Measurements from ENCODE around the gene GLIPR2. TPM values are rescaled to one million over a fixed set of nuclear protein-coding genes. Genes with fewer than 3 reads are reported as not detected.

The GLIPR2 gene
- total and polyA plus RNA-seq, 2 of the 13 experiments (the other 11 are each of a cell fraction or from before 2014, with no cell fraction given) = 0.08 to 0.42 TPM

DNA sequence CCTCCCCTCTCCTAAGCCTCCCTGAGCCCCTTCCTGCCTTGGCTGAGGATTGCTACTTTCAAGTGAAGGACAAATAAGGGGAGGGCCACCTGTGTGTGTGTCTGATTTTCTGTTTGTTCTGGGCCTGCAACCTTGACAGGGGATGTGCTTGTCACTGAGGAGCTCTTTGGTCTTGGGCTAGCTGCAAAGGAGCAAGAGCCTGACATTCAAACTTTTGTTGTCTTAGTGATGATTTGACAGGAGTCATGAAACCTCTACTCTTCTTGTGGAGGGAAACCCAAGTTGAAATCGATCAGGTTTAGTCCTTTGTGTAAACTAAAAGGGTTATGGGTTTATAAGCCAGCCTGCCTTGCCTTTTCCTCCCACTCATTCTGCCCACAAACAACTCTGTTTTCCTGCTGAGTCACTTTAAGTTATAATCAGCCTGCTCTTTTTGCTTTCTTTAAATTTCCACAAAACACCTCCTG is 71.0 kb downstream of the GLIPR2 start (continued):
- TF ChIP-seq, protein P1, sequence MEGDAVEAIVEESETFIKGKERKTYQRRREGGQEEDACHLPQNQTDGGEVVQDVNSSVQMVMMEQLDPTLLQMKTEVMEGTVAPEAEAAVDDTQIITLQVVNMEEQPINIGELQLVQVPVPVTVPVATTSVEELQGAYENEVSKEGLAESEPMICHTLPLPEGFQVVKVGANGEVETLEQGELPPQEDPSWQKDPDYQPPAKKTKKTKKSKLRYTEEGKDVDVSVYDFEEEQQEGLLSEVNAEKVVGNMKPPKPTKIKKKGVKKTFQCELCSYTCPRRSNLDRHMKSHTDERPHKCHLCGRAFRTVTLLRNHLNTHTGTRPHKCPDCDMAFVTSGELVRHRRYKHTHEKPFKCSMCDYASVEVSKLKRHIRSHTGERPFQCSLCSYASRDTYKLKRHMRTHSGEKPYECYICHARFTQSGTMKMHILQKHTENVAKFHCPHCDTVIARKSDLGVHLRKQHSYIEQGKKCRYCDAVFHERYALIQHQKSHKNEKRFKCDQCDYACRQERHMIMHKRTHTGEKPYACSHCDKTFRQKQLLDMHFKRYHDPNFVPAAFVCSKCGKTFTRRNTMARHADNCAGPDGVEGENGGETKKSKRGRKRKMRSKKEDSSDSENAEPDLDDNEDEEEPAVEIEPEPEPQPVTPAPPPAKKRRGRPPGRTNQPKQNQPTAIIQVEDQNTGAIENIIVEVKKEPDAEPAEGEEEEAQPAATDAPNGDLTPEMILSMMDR (CRISPR knock-in tag; IDR thresholded peaks at IDR 0.05) = no peak
- TF ChIP-seq CENPT (CRISPR knock-in tag; IDR thresholded peaks at IDR 0.05; ENCODE audit: low read depth) (no peak), RBAK (CRISPR knock-in tag; IDR thresholded peaks at IDR 0.05) (peak; percentile 91), KLF6 (CRISPR knock-in tag; IDR thresholded peaks at IDR 0.05) (no peak), MED1 (CRISPR knock-in tag; IDR thresholded peaks at IDR 0.05) (no peak), SOX6 (IDR thresholded peaks at IDR 0.05) (no peak), SOX6 (CRISPR knock-in tag; IDR thresholded peaks at IDR 0.05) (peak; percentile 74), HIVEP1 (CRISPR knock-in tag; IDR thresholded peaks at IDR 0.05) (no peak), MAF1 (CRISPR knock-in tag; IDR thresholded peaks at IDR 0.05; ENCODE audit: borderline replicate concordance) (no peak), CENPX (CRISPR knock-in tag; IDR thresholded peaks at IDR 0.05) (no peak), RFXANK (CRISPR knock-in tag; IDR thresholded peaks at IDR 0.05) (no peak), SRY (CRISPR knock-in tag; IDR thresholded peaks at IDR 0.05) (no peak), MBD4 (IDR thresholded peaks at IDR 0.05; ENCODE audit: borderline replicate concordance, low read length) (no peak), ARID2 (CRISPR knock-in tag; IDR thresholded peaks at IDR 0.05; ENCODE audit: borderline replicate concordance) (no peak), JUND (CRISPR knock-in tag; IDR thresholded peaks at IDR 0.05) (no peak), GABPB1 (CRISPR knock-in tag; IDR thresholded peaks at IDR 0.05) (no peak), ZIK1 (CRISPR knock-in tag; IDR thresholded peaks at IDR 0.05; ENCODE audit: borderline replicate concordance, low read depth) (no peak), ZNF24 (IDR thresholded peaks at IDR 0.05) (no peak)
- TF ChIP-seq, protein P2, sequence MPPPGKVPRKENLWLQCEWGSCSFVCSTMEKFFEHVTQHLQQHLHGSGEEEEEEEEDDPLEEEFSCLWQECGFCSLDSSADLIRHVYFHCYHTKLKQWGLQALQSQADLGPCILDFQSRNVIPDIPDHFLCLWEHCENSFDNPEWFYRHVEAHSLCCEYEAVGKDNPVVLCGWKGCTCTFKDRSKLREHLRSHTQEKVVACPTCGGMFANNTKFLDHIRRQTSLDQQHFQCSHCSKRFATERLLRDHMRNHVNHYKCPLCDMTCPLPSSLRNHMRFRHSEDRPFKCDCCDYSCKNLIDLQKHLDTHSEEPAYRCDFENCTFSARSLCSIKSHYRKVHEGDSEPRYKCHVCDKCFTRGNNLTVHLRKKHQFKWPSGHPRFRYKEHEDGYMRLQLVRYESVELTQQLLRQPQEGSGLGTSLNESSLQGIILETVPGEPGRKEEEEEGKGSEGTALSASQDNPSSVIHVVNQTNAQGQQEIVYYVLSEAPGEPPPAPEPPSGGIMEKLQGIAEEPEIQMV (CRISPR knock-in tag; IDR thresholded peaks at IDR 0.05; ENCODE audit: low read depth) = no peak
- TF ChIP-seq, protein P3, sequence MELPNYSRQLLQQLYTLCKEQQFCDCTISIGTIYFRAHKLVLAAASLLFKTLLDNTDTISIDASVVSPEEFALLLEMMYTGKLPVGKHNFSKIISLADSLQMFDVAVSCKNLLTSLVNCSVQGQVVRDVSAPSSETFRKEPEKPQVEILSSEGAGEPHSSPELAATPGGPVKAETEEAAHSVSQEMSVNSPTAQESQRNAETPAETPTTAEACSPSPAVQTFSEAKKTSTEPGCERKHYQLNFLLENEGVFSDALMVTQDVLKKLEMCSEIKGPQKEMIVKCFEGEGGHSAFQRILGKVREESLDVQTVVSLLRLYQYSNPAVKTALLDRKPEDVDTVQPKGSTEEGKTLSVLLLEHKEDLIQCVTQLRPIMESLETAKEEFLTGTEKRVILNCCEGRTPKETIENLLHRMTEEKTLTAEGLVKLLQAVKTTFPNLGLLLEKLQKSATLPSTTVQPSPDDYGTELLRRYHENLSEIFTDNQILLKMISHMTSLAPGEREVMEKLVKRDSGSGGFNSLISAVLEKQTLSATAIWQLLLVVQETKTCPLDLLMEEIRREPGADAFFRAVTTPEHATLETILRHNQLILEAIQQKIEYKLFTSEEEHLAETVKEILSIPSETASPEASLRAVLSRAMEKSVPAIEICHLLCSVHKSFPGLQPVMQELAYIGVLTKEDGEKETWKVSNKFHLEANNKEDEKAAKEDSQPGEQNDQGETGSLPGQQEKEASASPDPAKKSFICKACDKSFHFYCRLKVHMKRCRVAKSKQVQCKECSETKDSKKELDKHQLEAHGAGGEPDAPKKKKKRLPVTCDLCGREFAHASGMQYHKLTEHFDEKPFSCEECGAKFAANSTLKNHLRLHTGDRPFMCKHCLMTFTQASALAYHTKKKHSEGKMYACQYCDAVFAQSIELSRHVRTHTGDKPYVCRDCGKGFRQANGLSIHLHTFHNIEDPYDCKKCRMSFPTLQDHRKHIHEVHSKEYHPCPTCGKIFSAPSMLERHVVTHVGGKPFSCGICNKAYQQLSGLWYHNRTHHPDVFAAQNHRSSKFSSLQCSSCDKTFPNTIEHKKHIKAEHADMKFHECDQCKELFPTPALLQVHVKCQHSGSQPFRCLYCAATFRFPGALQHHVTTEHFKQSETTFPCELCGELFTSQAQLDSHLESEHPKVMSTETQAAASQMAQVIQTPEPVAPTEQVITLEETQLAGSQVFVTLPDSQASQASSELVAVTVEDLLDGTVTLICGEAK (IDR thresholded peaks at IDR 0.05) = no peak
- TF ChIP-seq, protein P3 (CRISPR knock-in tag; IDR thresholded peaks at IDR 0.05) = no peak
